GM23338 (cell line): ENCODE results near the gene ZBTB20. TPM values are rescaled to one million over a fixed set of nuclear protein-coding genes. Genes with fewer than 3 reads are reported as not detected.

Experiments
- ATAC-seq: fragments of 200-7000 bp; cut with Tn5 transposase; 3 replicates; pipeline ENCODE4 v1.9.1; 2020
- DNase-seq: peaks from one replicate; pipeline ENCODE4 v3.0.0-alpha.2; 2015; ENCODE audit warnings: low spot score
- H2AFZ ChIP-seq: fragments of 200-600 bp; sonication (generic); 2 replicates; pipeline ENCODE4 v1.8.0; 2016; ENCODE audit warnings: antibody characterized with exemption, mild to moderate bottlenecking, moderate library complexity
- H3F3A ChIP-seq: fragments of 200-600 bp; sonication (generic); replicated peaks from 2 replicates; pipeline ENCODE4 v1.8.0; 2017; ENCODE audit warnings: antibody characterized with exemption, mixed run types, low read depth
- H3K27ac ChIP-seq: fragments of 200-600 bp; sonication (generic); 2 replicates; pipeline ENCODE4 v1.6.1; 2016; ENCODE audit warnings: low read depth
- H3K27me3 ChIP-seq: fragments of 200-600 bp; sonication (generic); 2 replicates; pipeline ENCODE4 v1.8.0; 2016; ENCODE audit warnings: mild to moderate bottlenecking, mixed run types, moderate library complexity; ENCODE audit not compliant: insufficient read depth
- H3K36me3 ChIP-seq: fragments of 200-600 bp; sonication (generic); 2 replicates; pipeline ENCODE4 v1.8.0; 2016; ENCODE audit warnings: mild to moderate bottlenecking; ENCODE audit not compliant: insufficient read depth
- H3K4me1 ChIP-seq: fragments of 200-600 bp; sonication (generic); 2 replicates; pipeline ENCODE4 v1.8.0; 2016; ENCODE audit warnings: mild to moderate bottlenecking, moderate library complexity; ENCODE audit not compliant: insufficient read depth
- H3K4me2 ChIP-seq: fragments of 200-600 bp; sonication (generic); 2 replicates; pipeline ENCODE4 v1.7.1; 2017; ENCODE audit warnings: mixed run types
- H3K4me3 ChIP-seq: fragments of 200-600 bp; sonication (generic); 2 replicates; pipeline ENCODE4 v1.6.1; 2016; ENCODE audit warnings: mixed run types
- H3K79me2 ChIP-seq: fragments of 200-600 bp; sonication (generic); replicated peaks from 2 replicates; pipeline ENCODE4 v1.8.0; 2017; ENCODE audit warnings: mild to moderate bottlenecking; ENCODE audit not compliant: insufficient read depth
- H3K9me2 ChIP-seq: fragments of 200-600 bp; sonication (generic); 2 replicates; pipeline ENCODE4 v1.8.0; 2017; ENCODE audit not compliant: insufficient read depth
- H4K20me1 ChIP-seq: fragments of 200-600 bp; sonication (generic); replicated peaks from 2 replicates; pipeline ENCODE4 v1.8.0; 2017; ENCODE audit warnings: mild to moderate bottlenecking; ENCODE audit not compliant: insufficient read depth
- H3K27ac Mint-ChIP-seq: 2 replicates; pipeline ENCODE4 v1.8.0; 2020; ENCODE audit warnings: inconsistent platforms, mild to moderate bottlenecking, moderate library complexity, mixed read lengths
- H3K27me3 Mint-ChIP-seq: 3 replicates; pipeline ENCODE4 v1.8.0; 2022; ENCODE audit warnings: low read depth, mild to moderate bottlenecking, moderate library complexity, mixed read lengths, inconsistent platforms; ENCODE audit not compliant: insufficient read depth, poor library complexity
- H3K36me3 Mint-ChIP-seq: 3 replicates; pipeline ENCODE4 v1.8.0; 2021; ENCODE audit warnings: low read depth, mild to moderate bottlenecking, inconsistent platforms, moderate library complexity, mixed read lengths
- H3K4me1 Mint-ChIP-seq: 3 replicates; pipeline ENCODE4 v1.8.0; 2020; ENCODE audit warnings: mild to moderate bottlenecking, inconsistent platforms, mixed read lengths
- H3K4me3 Mint-ChIP-seq: 3 replicates; pipeline ENCODE4 v1.8.0; 2021; ENCODE audit warnings: moderate library complexity, mild to moderate bottlenecking, inconsistent platforms, mixed read lengths
- H3K9me3 Mint-ChIP-seq: 3 replicates; pipeline ENCODE4 v1.8.0; 2020; ENCODE audit warnings: moderate library complexity, mild to moderate bottlenecking, inconsistent platforms, mixed read lengths
- CREB1 ChIP-seq: fragments of 250-450 bp; sonication (Bioruptor Pico); IDR thresholded peaks from 2 replicates; pipeline ENCODE4 v1.5.0; 2020; ENCODE audit warnings: low read depth, mild to moderate bottlenecking, moderate library complexity
- CTCF ChIP-seq, 2 experiments: fragments of 200-600 bp in 1 of 2; sonication (generic) in 1 of 2; conservative IDR thresholded peaks; 2 replicates each; pipeline versions ENCODE4 v1.5.1 to v1.6.1; 2016 to 2017; ENCODE audit warnings: antibody characterized with exemption in 2 of 2, low read depth in 2 of 2, mild to moderate bottlenecking in 2 of 2, moderate library complexity in 1 of 2
- ETS1 ChIP-seq: IDR thresholded peaks from 2 replicates; pipeline ENCODE4 v1.6.1; 2016; ENCODE audit warnings: antibody characterized with exemption
- EZH2 ChIP-seq: fragments of 200-600 bp; sonication (generic); IDR thresholded peaks from one replicate; pipeline ENCODE4 v1.8.0; 2017; ENCODE audit warnings: antibody characterized with exemption, mild to moderate bottlenecking, low read depth; ENCODE audit not compliant: unreplicated experiment
- EZH2phosphoT487 ChIP-seq: fragments of 200-600 bp; sonication (generic); IDR thresholded peaks from one replicate; pipeline ENCODE4 v1.8.1; 2018; ENCODE audit warnings: antibody characterized with exemption; ENCODE audit not compliant: unreplicated experiment
- JUNB ChIP-seq: IDR thresholded peaks from one replicate; pipeline ENCODE4 v1.6.1; 2016; ENCODE audit warnings: antibody characterized with exemption; ENCODE audit not compliant: unreplicated experiment
- NANOG ChIP-seq: IDR thresholded peaks from 2 replicates; pipeline ENCODE4 v1.6.1; 2016; ENCODE audit warnings: antibody characterized with exemption, borderline replicate concordance
- POLR2AphosphoS5 ChIP-seq: IDR thresholded peaks from 2 replicates; pipeline ENCODE4 v1.6.1; 2016; ENCODE audit warnings: antibody characterized with exemption, low read depth
- REST ChIP-seq: IDR thresholded peaks from one replicate; pipeline ENCODE4 v1.6.1; 2018; ENCODE audit warnings: antibody characterized with exemption; ENCODE audit not compliant: unreplicated experiment
- STAT1 ChIP-seq: IDR thresholded peaks from one replicate; pipeline ENCODE4 v1.6.1; 2016; ENCODE audit warnings: antibody characterized with exemption; ENCODE audit not compliant: unreplicated experiment
- ZNF114 ChIP-seq: fragments of 250-450 bp; sonication (Bioruptor Pico); IDR thresholded peaks from 2 replicates; pipeline ENCODE4 v1.5.0; 2020; ENCODE audit warnings: mild to moderate bottlenecking, moderate library complexity
- ZNF331 ChIP-seq: fragments of 250-450 bp; sonication (Bioruptor Pico); IDR thresholded peaks from 2 replicates; pipeline ENCODE4 v1.5.0; 2020; ENCODE audit warnings: low read depth, mild to moderate bottlenecking, moderate library complexity
- polyA plus RNA-seq: library from polyadenylated mRNA; unstranded; fragments of >200 nt; fragmentation: Nextera tagmentation; extraction: Ambion mirVana; gene quantifications from 2 replicates; pipeline ENCODE4 v1.2.1, GENCODE V29; 2016
- total RNA-seq: library from RNA; depleted of rRNA; stranded (reverse); fragments of >200 nt; shearing (Covaris generic); gene quantifications from 2 replicates; pipeline ENCODE4 v1.2.3, GENCODE V29; 2014
- TF ChIP-seq, protein P1 (sequence below): fragments of 250-450 bp; sonication (Bioruptor Pico); IDR thresholded peaks from 2 replicates; pipeline ENCODE4 v1.5.0; 2020; ENCODE audit warnings: mild to moderate bottlenecking, moderate library complexity

The ZBTB20 gene
- total and polyA plus RNA-seq, 2 experiments from 2014 or later = 2.0 to 3.3 TPM

DNA sequence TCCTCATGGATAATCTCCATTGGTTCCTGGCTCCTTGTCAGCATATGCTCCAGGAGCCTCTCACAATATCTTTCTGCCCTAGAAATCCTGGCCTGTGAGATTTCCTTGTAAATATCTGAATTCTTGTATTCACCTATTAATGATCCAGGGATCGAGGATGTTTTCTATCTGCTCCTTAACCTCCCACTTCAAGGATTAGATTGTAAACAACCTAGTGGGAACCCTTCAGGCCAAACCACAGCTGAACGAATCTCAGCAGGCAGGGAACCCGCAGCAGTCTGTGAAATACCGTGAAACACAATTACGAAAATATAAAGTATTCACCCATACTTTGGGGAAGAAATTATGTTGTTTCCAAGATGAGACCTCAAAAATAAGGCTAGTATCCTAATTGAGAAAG, 637.3 kb downstream of the ZBTB20 start:
- TF ChIP-seq CTCF (conservative IDR thresholded peaks at IDR 0.05; ENCODE audit: low read depth in 2 of 2) (no peak), ETS1 (no peak), ZNF331 (no peak), ZNF114 (no peak), EZH2phosphoT487 (no peak), NANOG (no peak), REST (no peak), STAT1 (no peak), JUNB (no peak), POLR2AphosphoS5 (no peak), EZH2 (no peak), CREB1 (CRISPR knock-in tag) (no peak)
- TF ChIP-seq, protein P1, sequence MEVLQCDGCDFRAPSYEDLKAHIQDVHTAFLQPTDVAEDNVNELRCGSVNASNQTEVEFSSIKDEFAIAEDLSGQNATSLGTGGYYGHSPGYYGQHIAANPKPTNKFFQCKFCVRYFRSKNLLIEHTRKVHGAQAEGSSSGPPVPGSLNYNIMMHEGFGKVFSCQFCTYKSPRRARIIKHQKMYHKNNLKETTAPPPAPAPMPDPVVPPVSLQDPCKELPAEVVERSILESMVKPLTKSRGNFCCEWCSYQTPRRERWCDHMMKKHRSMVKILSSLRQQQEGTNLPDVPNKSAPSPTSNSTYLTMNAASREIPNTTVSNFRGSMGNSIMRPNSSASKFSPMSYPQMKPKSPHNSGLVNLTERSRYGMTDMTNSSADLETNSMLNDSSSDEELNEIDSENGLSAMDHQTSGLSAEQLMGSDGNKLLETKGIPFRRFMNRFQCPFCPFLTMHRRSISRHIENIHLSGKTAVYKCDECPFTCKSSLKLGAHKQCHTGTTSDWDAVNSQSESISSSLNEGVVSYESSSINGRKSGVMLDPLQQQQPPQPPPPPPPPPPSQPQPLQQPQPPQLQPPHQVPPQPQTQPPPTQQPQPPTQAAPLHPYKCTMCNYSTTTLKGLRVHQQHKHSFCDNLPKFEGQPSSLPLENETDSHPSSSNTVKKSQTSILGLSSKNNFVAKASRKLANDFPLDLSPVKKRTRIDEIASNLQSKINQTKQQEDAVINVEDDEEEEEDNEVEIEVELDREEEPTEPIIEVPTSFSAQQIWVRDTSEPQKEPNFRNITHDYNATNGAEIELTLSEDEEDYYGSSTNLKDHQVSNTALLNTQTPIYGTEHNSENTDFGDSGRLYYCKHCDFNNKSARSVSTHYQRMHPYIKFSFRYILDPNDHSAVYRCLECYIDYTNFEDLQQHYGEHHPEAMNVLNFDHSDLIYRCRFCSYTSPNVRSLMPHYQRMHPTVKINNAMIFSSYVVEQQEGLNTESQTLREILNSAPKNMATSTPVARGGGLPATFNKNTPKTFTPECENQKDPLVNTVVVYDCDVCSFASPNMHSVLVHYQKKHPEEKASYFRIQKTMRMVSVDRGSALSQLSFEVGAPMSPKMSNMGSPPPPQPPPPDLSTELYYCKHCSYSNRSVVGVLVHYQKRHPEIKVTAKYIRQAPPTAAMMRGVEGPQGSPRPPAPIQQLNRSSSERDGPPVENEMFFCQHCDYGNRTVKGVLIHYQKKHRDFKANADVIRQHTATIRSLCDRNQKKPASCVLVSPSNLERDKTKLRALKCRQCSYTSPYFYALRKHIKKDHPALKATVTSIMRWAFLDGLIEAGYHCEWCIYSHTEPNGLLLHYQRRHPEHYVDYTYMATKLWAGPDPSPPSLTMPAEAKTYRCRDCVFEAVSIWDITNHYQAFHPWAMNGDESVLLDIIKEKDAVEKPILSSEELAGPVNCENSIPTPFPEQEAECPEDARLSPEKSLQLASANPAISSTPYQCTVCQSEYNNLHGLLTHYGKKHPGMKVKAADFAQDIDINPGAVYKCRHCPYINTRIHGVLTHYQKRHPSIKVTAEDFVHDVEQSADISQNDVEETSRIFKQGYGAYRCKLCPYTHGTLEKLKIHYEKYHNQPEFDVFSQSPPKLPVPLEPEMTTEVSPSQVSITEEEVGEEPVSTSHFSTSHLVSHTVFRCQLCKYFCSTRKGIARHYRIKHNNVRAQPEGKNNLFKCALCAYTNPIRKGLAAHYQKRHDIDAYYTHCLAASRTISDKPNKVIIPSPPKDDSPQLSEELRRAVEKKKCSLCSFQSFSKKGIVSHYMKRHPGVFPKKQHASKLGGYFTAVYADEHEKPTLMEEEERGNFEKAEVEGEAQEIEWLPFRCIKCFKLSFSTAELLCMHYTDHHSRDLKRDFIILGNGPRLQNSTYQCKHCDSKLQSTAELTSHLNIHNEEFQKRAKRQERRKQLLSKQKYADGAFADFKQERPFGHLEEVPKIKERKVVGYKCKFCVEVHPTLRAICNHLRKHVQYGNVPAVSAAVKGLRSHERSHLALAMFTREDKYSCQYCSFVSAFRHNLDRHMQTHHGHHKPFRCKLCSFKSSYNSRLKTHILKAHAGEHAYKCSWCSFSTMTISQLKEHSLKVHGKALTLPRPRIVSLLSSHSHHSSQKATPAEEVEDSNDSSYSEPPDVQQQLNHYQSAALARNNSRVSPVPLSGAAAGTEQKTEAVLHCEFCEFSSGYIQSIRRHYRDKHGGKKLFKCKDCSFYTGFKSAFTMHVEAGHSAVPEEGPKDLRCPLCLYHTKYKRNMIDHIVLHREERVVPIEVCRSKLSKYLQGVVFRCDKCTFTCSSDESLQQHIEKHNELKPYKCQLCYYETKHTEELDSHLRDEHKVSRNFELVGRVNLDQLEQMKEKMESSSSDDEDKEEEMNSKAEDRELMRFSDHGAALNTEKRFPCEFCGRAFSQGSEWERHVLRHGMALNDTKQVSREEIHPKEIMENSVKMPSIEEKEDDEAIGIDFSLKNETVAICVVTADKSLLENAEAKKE (CRISPR knock-in tag) = no peak
- H3K36me3 ChIP-seq = no peaks in the 10 kb centered on the region
- peak overlapping the region; percentile 38; the same call in 1 of the 2 replicates for H3K27ac Mint-ChIP-seq
- H3K79me2 ChIP-seq = no peaks in the 10 kb centered on the region
- H3K27me3 ChIP-seq = no peaks in the 10 kb centered on the region
- no peak overlapping the region for H3K4me3 Mint-ChIP-seq
- H3K4me2 ChIP-seq = no peak overlapping the region
- H3K36me3 Mint-ChIP-seq = no peaks in the 10 kb centered on the region
- no peaks in the 10 kb centered on the region for H4K20me1 ChIP-seq
- H3K4me1 ChIP-seq = peaks cover 6% of the 10 kb centered on the region; the same call in 1 of the 2 replicates
- H2AFZ ChIP-seq = no peak overlapping the region
- no peak overlapping the region for H3K4me3 ChIP-seq
- DNase-seq = no peak
- no peaks in the 10 kb centered on the region for H3F3A ChIP-seq
- no peak overlapping the region for H3K27ac ChIP-seq
- H3K9me3 Mint-ChIP-seq = no peaks in the 10 kb centered on the region
- no peaks in the 10 kb centered on the region for H3K27me3 Mint-ChIP-seq
- H3K4me1 Mint-ChIP-seq = peaks cover 16% of the 10 kb centered on the region
- ATAC-seq = no peak
- H3K9me2 ChIP-seq = no peaks in the 10 kb centered on the region
